Hepatocyte (in vitro differentiated cells): ENCODE measurements around the gene FAM169A. TPM values are rescaled to one million over a fixed set of nuclear protein-coding genes. Genes with fewer than 3 reads are reported as not detected.
"Not testable (repeated sequence)": the region's sequence is repeated elsewhere in the genome, so short reads cannot be mapped to it uniquely, and the experiment has no call there.

Experiments used
- DNase-seq: peaks from one replicate; pipeline ENCODE4 v3.0.0-alpha.2; 2016; ENCODE audit warnings: low spot score
- H2AFZ ChIP-seq: fragments of 200-600 bp; sonication (generic); 2 replicates; pipeline ENCODE4 v1.6.0; 2016; ENCODE audit warnings: antibody characterized with exemption, mild to moderate bottlenecking
- H3K27ac ChIP-seq: fragments of 200-600 bp; sonication (generic); 2 replicates; pipeline ENCODE4 v1.5.1; 2016; ENCODE audit warnings: mild to moderate bottlenecking
- H3K27me3 ChIP-seq: fragments of 200-600 bp; sonication (generic); 2 replicates; pipeline ENCODE4 v1.6.1; 2016
- H3K36me3 ChIP-seq: fragments of 200-600 bp; sonication (generic); replicated peaks from 2 replicates; pipeline ENCODE4 v1.5.1; 2016; ENCODE audit warnings: low read depth; ENCODE audit not compliant: insufficient read depth
- H3K4me1 ChIP-seq: fragments of 200-600 bp; sonication (generic); 2 replicates; pipeline ENCODE4 v1.5.1; 2016; ENCODE audit warnings: mild to moderate bottlenecking, moderate library complexity; ENCODE audit not compliant: insufficient read depth
- H3K4me2 ChIP-seq: fragments of 200-600 bp; sonication (generic); 2 replicates; pipeline ENCODE4 v1.6.0; 2016
- H3K4me3 ChIP-seq: fragments of 200-600 bp; sonication (generic); 2 replicates; pipeline ENCODE4 v1.5.1; 2016; ENCODE audit warnings: mild to moderate bottlenecking
- H3K79me2 ChIP-seq: fragments of 200-600 bp; sonication (generic); 2 replicates; pipeline ENCODE4 v1.6.0; 2017; ENCODE audit warnings: mild to moderate bottlenecking
- H3K9me2 ChIP-seq: fragments of 200-600 bp; sonication (generic); replicated peaks from 2 replicates; pipeline ENCODE4 v1.6.0; 2017; ENCODE audit warnings: mild to moderate bottlenecking; ENCODE audit not compliant: insufficient read depth
- H3K9me3 ChIP-seq: fragments of 200-600 bp; sonication (generic); 2 replicates; pipeline ENCODE4 v1.5.1; 2016; ENCODE audit warnings: low read depth, mild to moderate bottlenecking
- H4K20me1 ChIP-seq: fragments of 200-600 bp; sonication (generic); 2 replicates; pipeline ENCODE4 v1.6.0; 2016; ENCODE audit warnings: mild to moderate bottlenecking; ENCODE audit not compliant: insufficient read depth, poor library complexity, severe bottlenecking
- CTCF ChIP-seq: fragments of 200-600 bp; sonication (generic); IDR thresholded peaks from 2 replicates; pipeline ENCODE4 v1.5.1; 2016; ENCODE audit warnings: antibody characterized with exemption, mild to moderate bottlenecking; ENCODE audit not compliant: poor library complexity
- EZH2 ChIP-seq: fragments of 200-600 bp; sonication (generic); IDR thresholded peaks from 2 replicates; pipeline ENCODE4 v1.6.1; 2016; ENCODE audit warnings: antibody characterized with exemption, mild to moderate bottlenecking, borderline replicate concordance
- EZH2phosphoT487 ChIP-seq: fragments of 200-600 bp; sonication (generic); IDR thresholded peaks from one replicate; pipeline ENCODE4 v1.6.1; 2018; ENCODE audit warnings: antibody characterized with exemption, mild to moderate bottlenecking, low read depth, moderate library complexity; ENCODE audit not compliant: unreplicated experiment, severe bottlenecking
- WGBS: methylation state at CpG from one replicate; pipeline ENCODE4 v1.1.6; 2016; ENCODE audit warnings: low lambda C conversion rate; ENCODE audit errors: missing lambda C conversion rate; 5-methylcytosine and 5-hydroxymethylcytosine counted together
- polyA plus RNA-seq: library from polyadenylated mRNA; unstranded; fragments of >200 nt; fragmentation: Nextera tagmentation; extraction: Ambion mirVana; gene quantifications from 2 replicates; pipeline ENCODE4 v1.2.1, GENCODE V29; 2016
- total RNA-seq: library from RNA; depleted of rRNA; stranded (reverse); fragments of >200 nt; gene quantifications from 2 replicates; pipeline ENCODE4 v1.2.3, GENCODE V29; 2014

FAM169A gene
- total and polyA plus RNA-seq, 2 experiments from 2014 or later, result 3.1 to 16.2 TPM

GRCh38 chr5:74765201-74765600 is 101.0 kb downstream of the FAM169A start:
- TF ChIP-seq CTCF (no peak), EZH2 (no peak)
- no peaks in the 10 kb centered on the region for H3K36me3 ChIP-seq
- DNase-seq, result no peak
- H3K9me3 ChIP-seq, result no peaks in the 10 kb centered on the region
- no peak overlapping the region for H3K27ac ChIP-seq
- H4K20me1 ChIP-seq, result peaks cover 4% of the 10 kb centered on the region
- H2AFZ ChIP-seq, result no peak overlapping the region
- peaks cover 50% of the 10 kb centered on the region for H3K79me2 ChIP-seq
- H3K4me3 ChIP-seq, result no peak overlapping the region
- H3K27me3 ChIP-seq, result no peaks in the 10 kb centered on the region
- peak overlapping the region; percentile 88 for H3K4me2 ChIP-seq
- H3K4me1 ChIP-seq, result peaks cover 23% of the 10 kb centered on the region
- no peaks in the 10 kb centered on the region for H3K9me2 ChIP-seq
- WGBS, result 81% methylated on average over 9 of the region's 9 CpGs

GRCh38 chr5:74763504-74763903 is 102.7 kb downstream of the FAM169A start:
- Histone ChIP-seq H3K27me3 (no peaks in the 10 kb centered on the region), H3K36me3 (no peaks in the 10 kb centered on the region), H2AFZ (no peak overlapping the region), H3K4me2 (no peak overlapping the region), H3K27ac (no peak overlapping the region), H3K79me2 (peaks cover 44% of the 10 kb centered on the region), H3K4me3 (no peak overlapping the region), H4K20me1 (peaks cover 4% of the 10 kb centered on the region), H3K9me3 (no peaks in the 10 kb centered on the region), H3K9me2 (no peaks in the 10 kb centered on the region), H3K4me1 (peaks cover 21% of the 10 kb centered on the region)
- no peak for DNase-seq
- TF ChIP-seq CTCF (no peak), EZH2phosphoT487 (no peak), EZH2 (no peak)

GRCh38 chr5:74762599-74762998 is 103.6 kb downstream of the FAM169A start:
- H3K79me2 ChIP-seq, result peaks cover 35% of the 10 kb centered on the region
- H3K9me2 ChIP-seq, result no peaks in the 10 kb centered on the region
- H3K9me3 ChIP-seq, result no peaks in the 10 kb centered on the region
- H3K4me1 ChIP-seq, result peaks cover 14% of the 10 kb centered on the region
- H3K27me3 ChIP-seq, result no peaks in the 10 kb centered on the region
- no peak overlapping the region for H3K4me2 ChIP-seq
- no peaks in the 10 kb centered on the region for H3K36me3 ChIP-seq
- WGBS, result 82% methylated on average over 2 of the region's 2 CpGs
- H4K20me1 ChIP-seq, result peaks cover under 1% of the 10 kb centered on the region
- TF ChIP-seq EZH2, result no peak
- no peak for TF ChIP-seq CTCF
- TF ChIP-seq EZH2phosphoT487, result no peak
- peak; percentile 20 for DNase-seq
- H2AFZ ChIP-seq, result no peak overlapping the region
- peak overlapping the region; percentile 2 for H3K27ac ChIP-seq
- no peak overlapping the region for H3K4me3 ChIP-seq

GRCh38 chr5:74761241-74761640 is 104.9 kb downstream of the FAM169A start:
- H3K79me2 ChIP-seq, result peaks cover 26% of the 10 kb centered on the region
- 75% methylated on average over 1 of the region's 1 CpG for WGBS
- no peaks in the 10 kb centered on the region for H3K9me2 ChIP-seq
- H2AFZ ChIP-seq, result no peak overlapping the region
- H3K27me3 ChIP-seq, result no peaks in the 10 kb centered on the region
- no peak for TF ChIP-seq EZH2phosphoT487
- H3K9me3 ChIP-seq, result no peaks in the 10 kb centered on the region
- H4K20me1 ChIP-seq, result no peaks in the 10 kb centered on the region
- peaks cover 14% of the 10 kb centered on the region for H3K4me1 ChIP-seq
- no peak overlapping the region for H3K27ac ChIP-seq
- no peaks in the 10 kb centered on the region for H3K36me3 ChIP-seq
- H3K4me2 ChIP-seq, result no peak overlapping the region
- H3K4me3 ChIP-seq, result no peak overlapping the region
- no peak for DNase-seq

GRCh38 chr5:74748742-74749141 is 117.4 kb downstream of the FAM169A start:
- H3K4me2 ChIP-seq, DNase-seq, H3K4me3 ChIP-seq, H2AFZ ChIP-seq, H4K20me1 ChIP-seq, H3K36me3 ChIP-seq, H3K9me3 ChIP-seq, H3K4me1 ChIP-seq, H3K27ac ChIP-seq, H3K79me2 ChIP-seq, H3K27me3 ChIP-seq, H3K9me2 ChIP-seq: not testable (repeated sequence)
- 98% methylated on average over 4 of the region's 4 CpGs for WGBS
